AG04449 (cell line): ENCODE results near the gene SLC25A5.

Experiments used
- CTCF ChIA-PET: fragments of 350-600 bp; formaldehyde crosslinking; extraction: SDS; loops from one replicate; lab custom pipeline; 2021; ENCODE audit warnings: antibody characterized with exemption; lab: Yijun Ruan, JAX
- POLR2A ChIA-PET: fragments of 400-600, 350-600 bp; formaldehyde crosslinking; extraction: SDS; loops from one replicate; lab custom pipeline; 2020; ENCODE audit warnings: antibody characterized with exemption, inconsistent platforms; lab: Yijun Ruan, JAX
- DNase-seq: peaks from one replicate; pipeline ENCODE4 v3.0.0-alpha.2; 2010; ENCODE audit warnings: low read depth, low spot score
- H3K4me3 ChIP-seq: 2 replicates; pipeline ENCODE4 v1.5.1; 2011; ENCODE audit warnings: low read depth, mild to moderate bottlenecking, control low read depth, low read length
- CTCF ChIP-seq: IDR thresholded peaks from one replicate; pipeline ENCODE4 v1.5.1; 2011; ENCODE audit warnings: mild to moderate bottlenecking, moderate library complexity, low read length, control low read depth, inconsistent platforms; ENCODE audit not compliant: insufficient read depth; ENCODE audit errors: missing control alignments

The SLC25A5 gene

GRCh38 chrX:119512146-119512800, 44.0 kb downstream of the SLC25A5 start:
- ChIA-PET POLR2A (interaction anchor here (0.8 to 1.0 kb wide), 3 partner anchors 9 to 63 kb away, joined by 3 read pairs; partner anchors contain the start of gene SLC25A5), CTCF (interaction anchor here (0.6 to 22.7 kb wide), 17 partner anchors 9 to 366 kb away, joined by 3 to 627 read pairs (median 4); partner anchors contain the start of gene UBE2A)
- H3K4me3 ChIP-seq: no peak overlapping the region
- DNase-seq: no peak
- TF ChIP-seq CTCF: peak; percentile 81

- POLR2A ChIA-PET: no interaction called here
- peak; percentile 73 for TF ChIP-seq CTCF
- DNase-seq: no peak
- no peak overlapping the region for H3K4me3 ChIP-seq
- CTCF ChIA-PET: interaction anchor here (0.6 to 22.7 kb wide), 16 partner anchors 9 to 371 kb away, joined by 3 to 627 read pairs (median 4); no protein-coding TSS in a partner anchor
These were observed 48.0 kb downstream of the SLC25A5 start for GRCh38 chrX:119516157-119516702.

GRCh38 chrX:119518371-119518770, 50.1 kb downstream of the SLC25A5 start:
- POLR2A ChIA-PET: no interaction called here
- CTCF ChIA-PET: interaction anchor here (0.6 to 22.7 kb wide), 3 partner anchors 28 to 362 kb away, joined by 3 to 627 read pairs (median 29); no protein-coding TSS in a partner anchor
- TF ChIP-seq CTCF: no peak
- DNase-seq: no peak
- H3K4me3 ChIP-seq: no peak overlapping the region
